22Rv1 (cell line): ENCODE results near the gene IRX4.

Source experiments
- CTCF ChIP-seq: fragments of 450-650 bp; IDR thresholded peaks from 2 replicates; pipeline ENCODE4 v1.5.1; 2017; ENCODE audit warnings: mild to moderate bottlenecking
- ZFX ChIP-seq: fragments of 450-650 bp; IDR thresholded peaks from 2 replicates; pipeline ENCODE4 v1.6.1; 2017; ENCODE audit warnings: antibody characterized with exemption, borderline replicate concordance

DNA sequence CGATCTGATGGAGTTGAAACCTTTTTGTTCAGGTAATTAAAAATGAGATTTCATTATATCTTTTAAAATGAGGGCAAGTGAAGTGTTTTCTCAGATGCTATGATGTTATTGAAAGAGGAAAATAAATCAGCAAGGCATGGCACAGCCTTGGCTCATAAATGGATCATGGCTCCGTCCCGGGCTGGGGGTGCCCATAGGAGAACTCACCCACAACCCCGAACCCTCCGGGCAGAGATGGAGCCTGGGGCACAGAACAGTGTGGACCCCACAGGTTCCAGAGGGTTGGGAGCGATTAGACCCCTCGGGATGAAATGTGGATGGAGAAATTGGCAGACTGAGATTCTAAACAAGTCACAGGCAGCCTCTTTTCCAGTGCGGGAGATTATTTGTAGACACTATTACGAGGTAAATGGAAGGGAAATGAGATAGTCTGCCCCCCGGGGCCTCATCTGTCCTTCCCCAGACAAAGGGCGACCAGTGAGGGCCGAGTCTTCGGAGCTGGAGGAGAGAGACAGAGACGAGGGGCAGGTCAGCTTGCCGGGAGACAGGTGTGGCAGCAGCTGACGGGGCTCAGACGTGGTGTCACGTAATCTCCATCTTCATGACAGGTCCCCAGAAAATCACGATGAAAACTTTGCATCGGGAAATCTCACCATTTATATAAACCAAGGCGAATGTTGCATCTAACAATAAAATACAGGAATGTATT lies 47.9 kb downstream of the IRX4 start:
- TF ChIP-seq CTCF = no peak
- TF ChIP-seq ZFX = no peak
